ENCODE results near the gene HJURP.

The HJURP gene

GRCh38 chr2:233850745-233851144, 3.6 kb downstream of the HJURP start:
- Histone ChIP-seq H3K9ac (ENCODE audit: low read length) (no peak overlapping the region), H3K4me1 (ENCODE audit: control insufficient read depth in 1 of 2, insufficient read depth in 2 of 2, low read length in 2 of 2) (peaks cover 2 to 3% of the 10 kb centered on the region in 2 experiments), H3K79me1 (ENCODE audit: low read length) (peaks cover 8% of the 10 kb centered on the region), H3K27me3 (ENCODE audit: insufficient read depth, low read length) (no peaks in the 10 kb centered on the region), H2BK5ac (ENCODE audit: low read depth, low read length, poor library complexity) (no peak overlapping the region), H3K4ac (ENCODE audit: low read depth, low read length) (no peak overlapping the region), H2BK120ac (ENCODE audit: insufficient read depth, low read length, poor library complexity) (no peak overlapping the region), H3K27ac (ENCODE audit: low read depth, low read length) (no peak overlapping the region), H3K18ac (ENCODE audit: low read length) (no peak overlapping the region), H3K79me2 (ENCODE audit: control insufficient read depth, insufficient read depth, low read length, poor library complexity) (peaks cover 10% of the 10 kb centered on the region), H2AK5ac (ENCODE audit: low read length) (no peak overlapping the region), H3K4me2 (ENCODE audit: low read length) (no peak overlapping the region), H3K36me3 (ENCODE audit: control insufficient read depth in 1 of 2, insufficient read depth in 2 of 2, low read length in 2 of 2) (peaks cover 44 to 45% of the 10 kb centered on the region in 2 experiments), H3K23ac (ENCODE audit: low read length) (no peak overlapping the region), H4K91ac (ENCODE audit: low read depth, low read length) (no peak overlapping the region), H2BK12ac (ENCODE audit: low read length) (no peak overlapping the region), H4K8ac (ENCODE audit: low read depth, low read length) (no peak overlapping the region), H4K12ac (ENCODE audit: low read depth, low read length) (no peak overlapping the region), H3K4me3 (ENCODE audit: low read depth, low read length) (no peak overlapping the region), H3K9me3 (ENCODE audit: insufficient read depth, low read depth, low read length) (no peaks in the 10 kb centered on the region), H2AFZ (ENCODE audit: insufficient read depth, low read length, poor library complexity) (no peak overlapping the region), H3K14ac (ENCODE audit: low read length) (no peak overlapping the region)
- WGBS (ENCODE audit: extremely low coverage, insufficient coverage, insufficient read length): no CpG with 5 or more reads among the region's 7 CpGs
- no peak for DNase-seq

GRCh38 chr2:233849607-233850271, 4.6 kb downstream of the HJURP start:
- no peak overlapping the region for H3K4me3 ChIP-seq (ENCODE audit: low read depth, low read length)

GRCh38 chr2:233848276-233848675, 6.1 kb downstream of the HJURP start:
- H3K9ac ChIP-seq (ENCODE audit: low read length): no peak overlapping the region
- peaks cover 59 to 64% of the 10 kb centered on the region in 2 experiments for H3K36me3 ChIP-seq (ENCODE audit: control insufficient read depth in 1 of 2, insufficient read depth in 2 of 2, low read length in 2 of 2)
- H3K27ac ChIP-seq (ENCODE audit: low read depth, low read length): no peak overlapping the region
- H4K91ac ChIP-seq (ENCODE audit: low read depth, low read length): no peak overlapping the region
- H3K4me2 ChIP-seq (ENCODE audit: low read length): no peak overlapping the region
- no peak overlapping the region for H3K14ac ChIP-seq (ENCODE audit: low read length)
- H4K12ac ChIP-seq (ENCODE audit: low read depth, low read length): no peak overlapping the region
- H2BK5ac ChIP-seq (ENCODE audit: low read depth, low read length, poor library complexity): no peak overlapping the region
- no peak overlapping the region for H3K4me3 ChIP-seq (ENCODE audit: low read depth, low read length)
- no peak overlapping the region for H2BK12ac ChIP-seq (ENCODE audit: low read length)
- DNase-seq: no peak
- no CpG with 5 or more reads among the region's 13 CpGs for WGBS (ENCODE audit: extremely low coverage, insufficient coverage, insufficient read length)
- no peak overlapping the region for H2BK120ac ChIP-seq (ENCODE audit: insufficient read depth, low read length, poor library complexity)
- H3K23ac ChIP-seq (ENCODE audit: low read length): no peak overlapping the region
- H3K18ac ChIP-seq (ENCODE audit: low read length): no peak overlapping the region
- H3K79me2 ChIP-seq (ENCODE audit: control insufficient read depth, insufficient read depth, low read length, poor library complexity): peaks cover 1% of the 10 kb centered on the region
- no peaks in the 10 kb centered on the region for H3K79me1 ChIP-seq (ENCODE audit: low read length)
- no peak overlapping the region for H4K8ac ChIP-seq (ENCODE audit: low read depth, low read length)
- H2AFZ ChIP-seq (ENCODE audit: insufficient read depth, low read length, poor library complexity): no peak overlapping the region
- peaks cover under 1% of the 10 kb centered on the region in 2 experiments for H3K4me1 ChIP-seq (ENCODE audit: control insufficient read depth in 1 of 2, insufficient read depth in 2 of 2, low read length in 2 of 2)
- no peaks in the 10 kb centered on the region for H3K9me3 ChIP-seq (ENCODE audit: insufficient read depth, low read depth, low read length)
- no peaks in the 10 kb centered on the region for H3K27me3 ChIP-seq (ENCODE audit: insufficient read depth, low read length)
- H3K4ac ChIP-seq (ENCODE audit: low read depth, low read length): no peak overlapping the region
- H2AK5ac ChIP-seq (ENCODE audit: low read length): no peak overlapping the region

More at GRCh38 chr2:233849607-233850271, 4.6 kb downstream of the HJURP start:
- no peak overlapping the region for H3K9ac ChIP-seq (ENCODE audit: low read length)
- no peak overlapping the region for H2AK5ac ChIP-seq (ENCODE audit: low read length)
- no peak overlapping the region for H3K27ac ChIP-seq (ENCODE audit: low read depth, low read length)
- H2BK5ac ChIP-seq (ENCODE audit: low read depth, low read length, poor library complexity): no peak overlapping the region
- no peak overlapping the region for H3K4ac ChIP-seq (ENCODE audit: low read depth, low read length)
- H3K18ac ChIP-seq (ENCODE audit: low read length): no peak overlapping the region
- no peaks in the 10 kb centered on the region for H3K9me3 ChIP-seq (ENCODE audit: insufficient read depth, low read depth, low read length)
- no CpG with 5 or more reads among the region's 13 CpGs for WGBS (ENCODE audit: extremely low coverage, insufficient coverage, insufficient read length)
- peaks cover 2 to 3% of the 10 kb centered on the region in 2 experiments for H3K4me1 ChIP-seq (ENCODE audit: control insufficient read depth in 1 of 2, insufficient read depth in 2 of 2, low read length in 2 of 2)
- no peak overlapping the region for H3K14ac ChIP-seq (ENCODE audit: low read length)
- H3K4me2 ChIP-seq (ENCODE audit: low read length): no peak overlapping the region
- H4K12ac ChIP-seq (ENCODE audit: low read depth, low read length): no peak overlapping the region
- H3K23ac ChIP-seq (ENCODE audit: low read length): no peak overlapping the region
- peaks cover 10% of the 10 kb centered on the region for H3K79me2 ChIP-seq (ENCODE audit: control insufficient read depth, insufficient read depth, low read length, poor library complexity)
- no peaks in the 10 kb centered on the region for H3K27me3 ChIP-seq (ENCODE audit: insufficient read depth, low read length)
- peaks cover 49 to 50% of the 10 kb centered on the region in 2 experiments for H3K36me3 ChIP-seq (ENCODE audit: control insufficient read depth in 1 of 2, insufficient read depth in 2 of 2, low read length in 2 of 2)
- H3K79me1 ChIP-seq (ENCODE audit: low read length): peaks cover 8% of the 10 kb centered on the region
- H4K8ac ChIP-seq (ENCODE audit: low read depth, low read length): no peak overlapping the region
- DNase-seq: no peak
- no peak overlapping the region for H2BK120ac ChIP-seq (ENCODE audit: insufficient read depth, low read length, poor library complexity)
- no peak overlapping the region for H4K91ac ChIP-seq (ENCODE audit: low read depth, low read length)
- no peak overlapping the region for H2BK12ac ChIP-seq (ENCODE audit: low read length)
- H2AFZ ChIP-seq (ENCODE audit: insufficient read depth, low read length, poor library complexity): no peak overlapping the region

- no peak overlapping the region for H3K23ac ChIP-seq (ENCODE audit: low read length)
- H3K4me1 ChIP-seq (ENCODE audit: control insufficient read depth in 1 of 2, insufficient read depth in 2 of 2, low read length in 2 of 2): no peaks in the 10 kb centered on the region
- no peaks in the 10 kb centered on the region for H3K79me1 ChIP-seq (ENCODE audit: low read length)
- H4K12ac ChIP-seq (ENCODE audit: low read depth, low read length): no peak overlapping the region
- no peak overlapping the region for H3K4ac ChIP-seq (ENCODE audit: low read depth, low read length)
- H3K27me3 ChIP-seq (ENCODE audit: insufficient read depth, low read length): no peaks in the 10 kb centered on the region
- H3K4me3 ChIP-seq (ENCODE audit: low read depth, low read length): no peak overlapping the region
- WGBS (ENCODE audit: extremely low coverage, insufficient coverage, insufficient read length): no CpG with 5 or more reads among the region's 13 CpGs
- DNase-seq: no peak
- no peak overlapping the region for H2BK12ac ChIP-seq (ENCODE audit: low read length)
- no peaks in the 10 kb centered on the region for H3K79me2 ChIP-seq (ENCODE audit: control insufficient read depth, insufficient read depth, low read length, poor library complexity)
- no peak overlapping the region for H3K4me2 ChIP-seq (ENCODE audit: low read length)
- H3K9ac ChIP-seq (ENCODE audit: low read length): peak overlapping the region; percentile 49
- no peak overlapping the region for H3K27ac ChIP-seq (ENCODE audit: low read depth, low read length)
- H2BK120ac ChIP-seq (ENCODE audit: insufficient read depth, low read length, poor library complexity): no peak overlapping the region
- no peaks in the 10 kb centered on the region for H3K9me3 ChIP-seq (ENCODE audit: insufficient read depth, low read depth, low read length)
- no peak overlapping the region for H2BK5ac ChIP-seq (ENCODE audit: low read depth, low read length, poor library complexity)
- no peak overlapping the region for H3K18ac ChIP-seq (ENCODE audit: low read length)
- no peak overlapping the region for H2AK5ac ChIP-seq (ENCODE audit: low read length)
- no peak overlapping the region for H4K8ac ChIP-seq (ENCODE audit: low read depth, low read length)
- H2AFZ ChIP-seq (ENCODE audit: insufficient read depth, low read length, poor library complexity): no peak overlapping the region
- H3K36me3 ChIP-seq (ENCODE audit: control insufficient read depth in 1 of 2, insufficient read depth in 2 of 2, low read length in 2 of 2): peaks cover 61 to 70% of the 10 kb centered on the region in 2 experiments
- H3K14ac ChIP-seq (ENCODE audit: low read length): no peak overlapping the region
- no peak overlapping the region for H4K91ac ChIP-seq (ENCODE audit: low read depth, low read length)
Measured at GRCh38 chr2:233847248-233847898, 7.0 kb downstream of the HJURP start.
